Stomach (tissue), 4 donors: Measurements from ENCODE around the gene AIG1.

Experiments
- POLR2AphosphoS5 ChIP-seq, 3 donors: sonication (generic); formaldehyde crosslinking; IDR thresholded peaks; one replicate each; pipeline ENCODE4 v1.6.1; 2016; ENCODE audit warnings: antibody characterized with exemption in 3 of 3
- TF ChIP-seq, protein P1 (sequence below), 7 experiments: fragments of 450-650 bp in 4 of 7; fragments of 200-600 bp in 3 of 7; sonication (generic) in 3 of 7; IDR thresholded peaks; one replicate each; pipeline ENCODE4 v1.5.1; 2016 to 2019; ENCODE audit warnings: antibody characterized with exemption in 7 of 7, control low read depth in 2 of 7, mild to moderate bottlenecking in 1 of 7

GRCh38 chr6:143213859-143214376, 153.2 kb downstream of the AIG1 start:
- TF ChIP-seq POLR2AphosphoS5 (IDR thresholded peaks at IDR 0.05): no peak
- TF ChIP-seq, protein P1, sequence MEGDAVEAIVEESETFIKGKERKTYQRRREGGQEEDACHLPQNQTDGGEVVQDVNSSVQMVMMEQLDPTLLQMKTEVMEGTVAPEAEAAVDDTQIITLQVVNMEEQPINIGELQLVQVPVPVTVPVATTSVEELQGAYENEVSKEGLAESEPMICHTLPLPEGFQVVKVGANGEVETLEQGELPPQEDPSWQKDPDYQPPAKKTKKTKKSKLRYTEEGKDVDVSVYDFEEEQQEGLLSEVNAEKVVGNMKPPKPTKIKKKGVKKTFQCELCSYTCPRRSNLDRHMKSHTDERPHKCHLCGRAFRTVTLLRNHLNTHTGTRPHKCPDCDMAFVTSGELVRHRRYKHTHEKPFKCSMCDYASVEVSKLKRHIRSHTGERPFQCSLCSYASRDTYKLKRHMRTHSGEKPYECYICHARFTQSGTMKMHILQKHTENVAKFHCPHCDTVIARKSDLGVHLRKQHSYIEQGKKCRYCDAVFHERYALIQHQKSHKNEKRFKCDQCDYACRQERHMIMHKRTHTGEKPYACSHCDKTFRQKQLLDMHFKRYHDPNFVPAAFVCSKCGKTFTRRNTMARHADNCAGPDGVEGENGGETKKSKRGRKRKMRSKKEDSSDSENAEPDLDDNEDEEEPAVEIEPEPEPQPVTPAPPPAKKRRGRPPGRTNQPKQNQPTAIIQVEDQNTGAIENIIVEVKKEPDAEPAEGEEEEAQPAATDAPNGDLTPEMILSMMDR (IDR thresholded peaks at IDR 0.05): no peak
